G401 (cell line): ENCODE measurements around the gene MGMT. TPM values are rescaled to one million over a fixed set of nuclear protein-coding genes. Genes with fewer than 3 reads are reported as not detected.

Experiments
- DNase-seq: peaks from one replicate; pipeline ENCODE4 v3.0.0-alpha.2; 2015; ENCODE audit warnings: low spot score
- in situ Hi-C: cut with HindIII; loops from 2 replicates; pipeline ENCODE4 v1.10.0; 2016; ENCODE audit warnings: low sequenced_read_pairs, mixed read lengths
- total RNA-seq: library from RNA; depleted of rRNA; stranded (reverse); fragments of >200 nt; shearing (Covaris generic); gene quantifications from 2 replicates; pipeline ENCODE4 v1.2.3, GENCODE V29; 2014

MGMT gene
- total RNA-seq, 1 experiment from 2014 or later = 60.3 TPM

- in situ Hi-C loops = no loop called here
- DNase-seq = no peak
These were observed 65.1 kb downstream of the MGMT start for GRCh38 chr10:129531969-129532660.

DNA sequence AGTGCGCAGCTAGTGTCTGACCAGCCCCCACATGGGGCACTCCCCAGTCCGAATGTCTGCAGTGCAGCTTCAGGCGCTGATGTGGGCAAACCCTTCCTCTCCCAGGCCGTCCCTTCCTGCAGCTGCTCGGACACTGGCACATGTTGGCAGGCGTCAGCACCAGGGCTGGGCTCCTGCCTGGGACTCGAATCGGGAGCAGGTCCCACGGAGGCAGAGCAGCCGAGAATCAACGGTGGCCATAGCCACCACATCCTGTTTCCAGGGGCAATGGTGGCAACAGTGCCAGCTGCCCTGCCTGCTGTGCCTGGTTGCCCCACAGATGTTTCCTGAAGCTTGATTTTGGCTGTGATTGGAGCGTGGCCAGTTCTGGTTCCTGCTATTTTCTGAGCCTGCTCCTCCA, 65.8 kb downstream of the MGMT start:
- no peak for DNase-seq
- in situ Hi-C loops = no loop called here

GRCh38 chr10:129533281-129533680, 66.2 kb downstream of the MGMT start:
- in situ Hi-C loops = no loop called here
- no peak for DNase-seq

DNA sequence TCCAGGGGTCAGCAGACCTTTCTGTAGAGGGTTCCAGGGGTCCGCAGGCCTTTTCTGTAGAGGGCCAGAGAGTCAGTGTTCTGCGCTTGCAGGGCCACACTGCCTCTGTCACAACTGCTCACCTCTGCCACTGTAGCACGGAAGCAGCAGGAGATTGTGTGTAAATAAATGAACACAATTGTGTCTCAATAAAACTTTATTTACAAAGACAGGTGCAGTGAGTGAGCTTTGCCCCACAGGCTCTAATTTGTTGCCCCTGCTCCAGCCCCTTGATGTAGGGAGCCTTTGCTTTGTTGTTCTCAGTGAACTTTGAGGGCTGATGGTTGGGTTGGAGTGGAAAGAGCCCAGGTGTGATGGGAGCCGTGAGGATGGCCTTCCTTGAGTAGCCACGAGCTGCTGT, 67.8 kb downstream of the MGMT start:
- no peak for DNase-seq
- in situ Hi-C loops = no loop called here

DNA sequence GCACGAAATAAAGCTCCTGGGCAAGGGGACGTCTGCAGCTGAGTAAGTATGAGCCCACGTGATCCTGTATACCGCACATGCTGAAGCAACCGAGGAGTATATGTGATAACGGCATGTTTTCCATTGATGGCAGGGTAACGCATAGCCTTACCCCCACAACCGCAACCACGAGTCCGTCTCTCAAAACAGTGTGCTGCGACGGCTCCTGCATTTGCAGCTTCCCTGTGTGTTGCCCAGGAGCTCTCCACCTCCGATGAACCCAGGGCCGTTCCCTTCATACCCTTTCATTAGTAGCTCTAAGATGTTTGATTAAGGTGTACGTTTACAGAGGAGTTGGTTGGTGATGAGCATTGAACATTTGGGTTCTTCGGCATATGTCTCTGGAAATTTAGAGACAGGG, 69.3 kb downstream of the MGMT start:
- DNase-seq = no peak
- in situ Hi-C loops = no loop called here

DNA sequence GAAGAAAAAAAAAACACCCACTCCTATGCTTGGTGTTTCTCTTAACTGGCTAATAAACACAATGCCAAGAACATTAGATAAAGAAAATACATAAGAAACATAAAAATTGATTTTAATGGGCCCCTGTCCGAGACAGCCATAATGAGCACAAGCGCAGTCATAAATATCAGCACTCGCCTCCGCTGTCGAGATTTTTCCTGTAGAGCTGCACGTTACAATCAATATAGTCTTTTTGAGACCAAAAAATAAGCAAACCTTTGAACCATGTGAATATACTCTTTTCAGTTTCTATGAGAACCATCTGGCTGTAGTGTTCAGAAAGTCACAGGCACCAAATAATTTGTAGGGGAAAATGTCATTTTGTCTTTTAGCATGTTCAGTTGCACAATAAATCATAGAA, 70.1 kb downstream of the MGMT start:
- in situ Hi-C loops = no loop called here
- no peak for DNase-seq

DNA sequence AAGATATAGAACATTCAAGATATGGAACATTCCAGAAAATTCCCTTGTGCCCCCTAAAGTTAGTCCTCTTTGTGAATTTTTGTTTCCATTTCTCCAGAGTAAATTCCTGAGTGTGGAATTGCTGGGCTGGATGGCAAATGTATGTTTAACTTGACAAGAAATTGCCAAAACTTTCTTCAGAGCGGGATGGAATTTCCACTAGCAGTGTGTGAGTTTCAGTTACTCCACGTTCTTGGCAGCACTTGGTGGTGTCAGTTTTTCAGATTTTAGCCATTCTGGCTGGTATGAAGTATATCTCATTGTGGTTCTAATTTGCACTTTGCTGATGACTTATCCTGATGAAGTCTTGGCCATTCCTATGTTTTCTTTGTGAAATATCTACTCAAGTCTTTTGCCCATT, 71.2 kb downstream of the MGMT start:
- in situ Hi-C loops = no loop called here
- DNase-seq = no peak

DNA sequence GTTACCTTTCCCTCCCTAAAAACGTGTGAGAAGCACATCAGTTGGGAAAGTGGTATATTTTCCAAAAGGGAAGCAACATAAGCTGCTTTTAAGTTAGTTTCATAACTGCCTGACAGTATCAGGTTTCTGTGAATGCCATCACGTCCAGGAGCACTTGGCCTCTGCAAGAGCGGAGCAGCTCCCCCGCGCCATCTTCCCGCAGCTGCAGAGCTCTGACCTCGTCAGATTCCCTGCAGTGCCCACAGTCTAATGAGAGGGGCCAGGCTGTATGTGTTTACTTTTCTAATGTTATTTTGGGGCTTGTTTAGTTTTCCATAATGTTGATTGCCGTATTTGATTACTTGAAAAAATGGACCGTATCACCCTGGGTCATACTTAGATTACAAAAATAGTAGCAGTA, 74.2 kb downstream of the MGMT start:
- in situ Hi-C loops = no loop called here

GRCh38 chr10:129541748-129542487, 74.9 kb downstream of the MGMT start:
- in situ Hi-C loops = no loop called here

More for the DNA sequence above, 74.2 kb downstream of the MGMT start:
- no peak for DNase-seq

GRCh38 chr10:129542589-129542988, 75.5 kb downstream of the MGMT start:
- in situ Hi-C loops = no loop called here
- DNase-seq = no peak

More at GRCh38 chr10:129541748-129542487, 74.9 kb downstream of the MGMT start:
- no peak for DNase-seq

DNA sequence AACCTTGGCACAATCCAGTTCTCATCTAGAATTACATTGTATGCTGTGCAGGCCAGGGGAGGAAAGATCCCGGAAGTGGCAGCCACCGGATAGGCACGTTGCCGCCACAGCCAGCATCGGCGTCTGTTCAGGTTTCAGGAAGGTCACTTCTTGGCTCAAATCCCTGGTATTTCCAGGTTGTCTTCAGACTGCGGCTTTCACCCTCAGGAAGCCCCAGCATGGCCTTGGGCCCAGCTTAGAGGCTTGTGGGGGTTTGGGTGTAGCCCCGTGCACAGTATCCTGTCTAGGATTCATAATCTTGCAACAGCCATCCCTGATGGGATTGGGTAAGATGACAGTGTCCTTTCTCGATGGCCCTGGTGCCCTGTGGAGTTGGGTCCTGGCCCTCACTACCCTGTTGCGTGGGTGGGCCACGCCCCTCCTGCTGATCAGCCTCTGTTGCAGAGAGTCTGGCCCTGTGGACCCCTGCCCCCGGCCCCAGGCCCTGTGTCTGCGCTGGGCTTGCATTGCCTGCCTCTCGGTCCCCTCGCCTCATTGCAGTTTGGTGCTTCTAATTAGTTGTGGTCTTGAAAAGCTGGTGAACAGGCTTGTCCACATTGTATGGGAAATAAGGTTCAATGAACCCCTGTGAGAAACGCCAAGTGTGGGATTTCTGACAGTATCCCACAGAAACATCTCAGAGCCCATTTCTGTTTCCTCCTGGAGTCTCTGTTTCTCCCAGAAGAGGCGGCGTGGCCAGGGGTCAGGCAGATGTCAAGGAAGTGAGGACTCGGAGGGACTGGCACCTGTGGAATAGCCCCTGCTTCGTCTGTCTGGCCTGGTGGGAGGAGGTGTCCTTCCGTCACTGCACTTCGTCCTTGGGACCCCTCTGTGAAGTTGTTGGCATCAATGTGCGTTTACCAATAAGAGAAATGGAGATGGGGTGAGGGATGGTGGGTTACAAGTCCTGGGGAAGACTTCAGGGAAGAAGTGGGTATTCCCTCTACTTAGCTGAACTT, 77.5 kb downstream of the MGMT start:
- DNase-seq = no peak
- in situ Hi-C loops = no loop called here

DNA sequence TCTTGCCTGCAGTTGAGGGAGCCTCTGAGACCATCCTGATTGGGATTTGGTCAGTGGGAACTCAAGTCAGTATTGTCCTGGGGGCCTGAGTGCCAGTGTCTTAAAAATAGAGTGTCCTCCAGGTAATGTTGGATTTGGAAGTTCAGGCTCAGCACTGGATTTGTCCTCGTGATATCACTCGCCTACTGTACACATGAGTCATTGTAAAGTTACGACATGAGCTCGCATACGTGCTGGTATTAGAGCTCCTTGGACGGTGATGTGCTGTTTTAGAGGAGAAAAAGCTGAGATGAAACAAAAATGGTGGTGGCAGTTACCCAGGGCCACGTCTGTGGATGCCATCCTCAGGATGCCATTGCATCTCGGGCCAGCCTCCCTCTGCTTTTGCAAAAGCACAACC, 78.2 kb downstream of the MGMT start:
- in situ Hi-C loops = no loop called here
- DNase-seq = no peak

- in situ Hi-C loops = no loop called here
- no peak for DNase-seq
These were observed 79.1 kb downstream of the MGMT start for GRCh38 chr10:129546106-129546505.

DNA sequence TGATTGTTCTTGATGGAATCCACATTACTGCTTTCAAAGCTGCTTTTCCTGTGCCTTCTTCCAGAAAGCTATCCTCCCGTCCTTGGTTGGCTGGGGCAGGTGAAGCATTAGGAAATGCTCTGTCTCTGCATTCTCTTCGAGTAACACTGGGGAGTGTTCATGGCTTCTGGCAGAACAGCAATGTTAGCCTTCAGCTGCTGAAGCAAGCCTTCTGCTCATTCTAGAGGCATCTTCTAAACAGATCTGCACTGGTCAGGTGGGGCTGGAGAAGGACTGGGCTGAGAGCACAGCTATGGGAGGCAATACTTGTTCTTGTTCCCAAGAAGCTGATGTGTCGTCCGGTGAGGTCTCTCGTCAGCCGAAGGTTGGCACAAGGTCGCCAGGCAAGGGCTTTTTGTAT, 80.6 kb downstream of the MGMT start:
- in situ Hi-C loops = no loop called here
- DNase-seq = no peak

DNA sequence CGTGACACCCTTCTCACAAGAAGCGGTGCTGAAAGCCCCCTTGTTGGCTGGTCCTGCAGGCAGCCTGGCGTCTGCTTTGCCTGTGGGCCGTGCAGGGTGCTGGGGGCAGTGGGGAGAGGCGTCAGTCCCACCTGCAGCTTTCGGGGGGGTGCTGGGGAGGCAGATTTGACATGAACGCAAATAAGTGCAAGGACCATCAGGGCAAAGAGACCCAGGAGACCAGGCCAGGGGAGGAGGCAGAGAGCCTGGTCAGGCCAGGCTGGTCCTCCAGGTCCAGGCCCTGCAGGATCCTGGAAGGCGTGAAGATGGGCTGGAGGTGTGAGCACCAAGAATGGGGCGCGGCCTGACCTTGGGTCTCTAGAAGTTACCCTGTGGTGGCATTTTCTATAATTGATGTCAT, 81.6 kb downstream of the MGMT start:
- no peak for DNase-seq
- in situ Hi-C loops = no loop called here

- no peak for DNase-seq
- in situ Hi-C loops = no loop called here
These were observed 83.0 kb downstream of the MGMT start for GRCh38 chr10:129550076-129550475.

- DNase-seq = no peak
- in situ Hi-C loops = no loop called here
These were observed 83.6 kb downstream of the MGMT start for GRCh38 chr10:129550658-129551057.

- in situ Hi-C loops = no loop called here
- no peak for DNase-seq
These were observed 85.1 kb downstream of the MGMT start for GRCh38 chr10:129552119-129552518.

DNA sequence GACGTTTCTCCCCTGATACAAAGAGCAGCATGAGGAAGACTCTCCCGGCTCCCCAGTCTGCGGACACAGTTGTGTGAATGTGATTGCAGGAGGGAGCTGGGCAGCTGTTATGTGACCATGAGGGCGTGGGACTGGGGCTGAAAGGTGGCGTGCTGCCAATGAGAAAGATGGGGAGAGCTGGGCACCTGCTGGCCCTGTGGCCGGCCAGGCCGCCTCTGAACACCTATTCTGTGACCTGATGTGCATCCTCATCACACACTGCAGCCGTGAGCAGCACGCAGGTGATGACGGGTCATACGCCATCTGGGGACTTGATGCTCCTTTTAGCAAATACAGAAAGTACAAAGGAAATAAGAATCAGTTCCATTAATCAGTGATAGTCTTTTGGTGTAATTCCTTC, 86.9 kb downstream of the MGMT start:
- DNase-seq = no peak
- in situ Hi-C loops = no loop called here

DNA sequence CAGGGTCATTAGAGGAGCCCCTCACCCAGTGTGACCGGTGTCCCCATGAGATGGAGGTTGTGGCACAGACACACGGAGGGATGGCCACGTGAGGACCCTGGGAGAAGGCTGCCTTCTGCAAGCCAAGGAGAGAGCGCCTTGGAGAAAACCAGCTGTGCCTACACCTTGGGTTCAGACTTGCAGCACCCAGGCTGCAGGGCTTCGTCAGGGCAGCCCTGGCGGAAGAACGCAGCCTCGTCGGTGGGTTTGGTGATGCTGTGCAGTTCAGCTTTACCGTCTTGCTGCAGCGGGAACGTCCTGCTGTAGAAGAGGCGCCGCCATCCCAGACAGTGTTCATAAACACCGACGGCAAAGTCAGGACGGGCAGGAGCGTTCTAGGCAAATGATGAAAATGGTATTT, 89.3 kb downstream of the MGMT start:
- in situ Hi-C loops = no loop called here
- no peak for DNase-seq
